Pancreas (tissue), 10 donors: ENCODE data around the gene TRPM3. TPM values are rescaled to one million over a fixed set of nuclear protein-coding genes. Genes with fewer than 3 reads are reported as not detected.

Source experiments
- ATAC-seq, 4 donors: fragments of 200-7000 bp; cut with Tn5 transposase; one replicate each; pipeline versions ENCODE4 v1.8.0 to v1.9.1; 2020; ENCODE audit warnings: mild to moderate bottlenecking in 4 of 4, moderate library complexity in 4 of 4
- DNase-seq, 6 donors: peaks; one replicate each; pipeline ENCODE4 v3.0.0-alpha.2; 2020
- FAIRE-seq: peaks from 2 replicates; lab custom pipeline; 2012; peaks lifted over from hg19 to GRCh38; lab: Jason Lieb, UNC
- H3K27ac ChIP-seq, 4 donors: fragments of 200-600 bp; sonication (generic); 1 replicate in 3 of 4; 2 replicates in 1 of 4; pipeline versions ENCODE4 v1.5.0 to v1.8.0; 2020
- H3K27me3 ChIP-seq, 4 donors: fragments of 200-600 bp; one replicate each; pipeline ENCODE4 v1.8.0; 2021
- H3K36me3 ChIP-seq, 3 donors: fragments of 200-600 bp; sonication (generic) in 1 of 3; one replicate each; pipeline versions ENCODE4 v1.5.0 to v1.8.0; 2020 to 2021
- H3K4me1 ChIP-seq, 3 donors: fragments of 200-600 bp; one replicate each; pipeline ENCODE4 v1.8.0; 2021
- H3K4me3 ChIP-seq, 4 donors: fragments of 200-600 bp; sonication (generic) in 2 of 4; one replicate each; pipeline versions ENCODE4 v1.5.0 to v1.8.0; 2020 to 2021
- H3K9me3 ChIP-seq, 4 donors: fragments of 200-600 bp; one replicate each; pipeline ENCODE4 v1.8.0; 2021
- CTCF ChIP-seq, 4 donors: fragments of 200-600 bp; sonication (generic) in 3 of 4; IDR thresholded peaks; one replicate each; pipeline versions ENCODE4 v1.5.0 to v1.8.0; 2021; ENCODE audit warnings: antibody characterized with exemption in 4 of 4
- WGBS, 2 donors: extraction: QIAGEN DNeasy Blood & Tissue Kit; methylation state at CpG; one replicate each; pipeline ENCODE4 v1.1.7; 2013; 5-methylcytosine and 5-hydroxymethylcytosine counted together
- intact Hi-C, 3 donors: fragments of 100-400 bp; cut with DNase I; formaldehyde crosslinking; loops; one replicate each; pipeline versions ENCODE4 v1.11.1 to v1.14.2; 2022
- polyA plus RNA-seq, 2 donors: library from polyadenylated mRNA; stranded (reverse); fragments of 200-250 nt; gene quantifications; one replicate each; pipeline ENCODE4 v1.2.3, GENCODE V29; 2013
- total RNA-seq, 6 donors: library from RNA; stranded (reverse); fragmentation: NEBNext Ultra II Directional in 4 of 6; extraction: Animal tissue kit (Norgen Biotek cat#: 25700) in 4 of 6; gene quantifications; one replicate each; pipeline versions ENCODE4 v1.2.1 to v1.2.4, GENCODE V29; 2021 to 2023
- donor health status: healthy with polysubstance abuse.
- donor health status: DM: no; HTN: no; CAD: no; lungs with moderate emphysema.
- donor health status: DM: no; HTN: no; CAD: no.
- donor health status: control.
- donor health status: control.
- donor health status: Bipolar disorder and iron deficiency.
- donor health status: DM: yes; HTN: yes; CAD: no.
- donor health status: DM: no; HTN: no; CAD: no.
- donor health status: DM: no; HTN: no; CAD: no.
- donor health status: DM: yes; HTN: yes; CAD: no.

Gene TRPM3
- total and polyA plus RNA-seq, 8 donors: 0.22 to 1.9 (median 0.76) TPM

GRCh38 chr9:70531311-70531710 lies 590.1 kb downstream of the TRPM3 start:
- no peak for TF ChIP-seq CTCF (IDR thresholded peaks at IDR 0.05)
- Histone ChIP-seq H3K9me3 (no peaks in the 10 kb centered on the region), H3K36me3 (no peaks in the 10 kb centered on the region), H3K27ac (no peak overlapping the region), H3K4me1 (no peaks in the 10 kb centered on the region), H3K4me3 (no peak overlapping the region), H3K27me3 (no peaks in the 10 kb centered on the region)
- FAIRE-seq: no peak
- ATAC-seq: no peak
- intact Hi-C loops: no loop called here
- 91 to 95% methylated on average over 1 of the region's 1 CpG for WGBS, 2 donors
- DNase-seq: no peak

GRCh38 chr9:70530716-70531115 lies 590.7 kb downstream of the TRPM3 start:
- Histone ChIP-seq H3K27me3 (no peaks in the 10 kb centered on the region), H3K4me1 (no peaks in the 10 kb centered on the region), H3K27ac (no peak overlapping the region), H3K9me3 (no peaks in the 10 kb centered on the region), H3K36me3 (no peaks in the 10 kb centered on the region), H3K4me3 (no peak overlapping the region)
- FAIRE-seq (no peak), ATAC-seq (no peak), DNase-seq (no peak)
- intact Hi-C loops: no loop called here
- WGBS, 2 donors: 91 to 93% methylated on average over 5 of the region's 5 CpGs
- no peak for TF ChIP-seq CTCF (IDR thresholded peaks at IDR 0.05)

- H3K27me3 ChIP-seq: no peaks in the 10 kb centered on the region
- H3K4me3 ChIP-seq: no peak overlapping the region
- TF ChIP-seq CTCF (IDR thresholded peaks at IDR 0.05): no peak
- DNase-seq (no peak), ATAC-seq (no peak), FAIRE-seq (no peak)
- H3K4me1 ChIP-seq: no peaks in the 10 kb centered on the region
- H3K27ac ChIP-seq: no peak overlapping the region
- intact Hi-C loops: no loop called here
- H3K36me3 ChIP-seq: no peaks in the 10 kb centered on the region
- H3K9me3 ChIP-seq: no peaks in the 10 kb centered on the region
- WGBS, 2 donors: 88 to 96% methylated on average over 7 of the region's 7 CpGs
Observed at GRCh38 chr9:70529833-70530232, 591.6 kb downstream of the TRPM3 start.

- no peaks in the 10 kb centered on the region for H3K4me1 ChIP-seq
- no peaks in the 10 kb centered on the region for H3K9me3 ChIP-seq
- no peak for TF ChIP-seq CTCF (IDR thresholded peaks at IDR 0.05)
- no peak overlapping the region for H3K4me3 ChIP-seq
- WGBS, 2 donors: 83 to 88% methylated on average over 6 of the region's 6 CpGs
- intact Hi-C loops: no loop called here
- H3K27me3 ChIP-seq: no peaks in the 10 kb centered on the region
- DNase-seq: no peak
- no peaks in the 10 kb centered on the region for H3K36me3 ChIP-seq
- ATAC-seq: no peak
- H3K27ac ChIP-seq: no peak overlapping the region
- FAIRE-seq: no peak
Observed at GRCh38 chr9:70529377-70529776, 592.0 kb downstream of the TRPM3 start.

GRCh38 chr9:70526902-70527301 lies 594.5 kb downstream of the TRPM3 start:
- ATAC-seq (no peak), FAIRE-seq (no peak), DNase-seq (no peak)
- no peaks in the 10 kb centered on the region for H3K4me1 ChIP-seq
- H3K27ac ChIP-seq: no peak overlapping the region
- no peak for TF ChIP-seq CTCF (IDR thresholded peaks at IDR 0.05)
- H3K36me3 ChIP-seq: no peaks in the 10 kb centered on the region
- 91 to 93% methylated on average over 2 of the region's 2 CpGs for WGBS, 2 donors
- no peak overlapping the region for H3K4me3 ChIP-seq
- H3K27me3 ChIP-seq: no peaks in the 10 kb centered on the region
- no peaks in the 10 kb centered on the region for H3K9me3 ChIP-seq
- intact Hi-C loops: no loop called here
